HCT116 (cell line): ENCODE measurements around the gene IYD.

Source experiments
- ATF3 ChIP-seq: IDR thresholded peaks from 2 replicates; pipeline ENCODE4 v1.6.1; 2012
- CEBPB ChIP-seq: IDR thresholded peaks from 2 replicates; pipeline ENCODE4 v1.6.1; 2012; ENCODE audit warnings: low read depth
- CTCF ChIP-seq, 3 experiments: fragments of 200-600 bp in 1 of 3; sonication (generic) in 1 of 3; IDR thresholded peaks in 2 of 3; conservative IDR thresholded peaks in 1 of 3; 2 replicates each; pipeline ENCODE4 v1.5.1; 2012 to 2017; ENCODE audit warnings: low read depth in 2 of 3, low read length in 2 of 3, antibody characterized with exemption in 1 of 3, borderline replicate concordance in 1 of 3, control low read depth in 1 of 3, mild to moderate bottlenecking in 1 of 3, mixed read lengths in 1 of 3, mixed run types in 1 of 3, moderate library complexity in 1 of 3; ENCODE audit not compliant: insufficient read depth in 1 of 3
- ELF1 ChIP-seq: IDR thresholded peaks from 2 replicates; pipeline ENCODE4 v1.6.1; 2012; ENCODE audit warnings: low read depth, borderline replicate concordance
- EZH2 ChIP-seq: fragments of 200-600 bp; sonication (generic); IDR thresholded peaks from 2 replicates; pipeline ENCODE4 v1.6.1; 2017; ENCODE audit warnings: antibody characterized with exemption, mixed run types
- POLR2A ChIP-seq: IDR thresholded peaks from 2 replicates; pipeline ENCODE4 v1.7.0; 2011; ENCODE audit warnings: borderline replicate concordance; ENCODE audit not compliant: insufficient read depth, insufficient read length; ENCODE audit errors: extremely low read depth
- POLR2AphosphoS5 ChIP-seq: IDR thresholded peaks from 2 replicates; pipeline ENCODE4 v1.6.1; 2011; ENCODE audit warnings: mild to moderate bottlenecking, low read depth, low read length, moderate library complexity
- REST ChIP-seq: IDR thresholded peaks from 2 replicates; pipeline ENCODE4 v1.6.1; 2012; ENCODE audit warnings: low read depth
- TCF7L2 ChIP-seq: IDR thresholded peaks from 2 replicates; pipeline ENCODE4 v1.7.0; 2011; ENCODE audit warnings: borderline replicate concordance, inconsistent platforms; ENCODE audit not compliant: insufficient read depth, insufficient read length; ENCODE audit errors: extremely low read depth
- ZBTB33 ChIP-seq: IDR thresholded peaks from 2 replicates; pipeline ENCODE4 v1.6.1; 2011; ENCODE audit warnings: mild to moderate bottlenecking, low read length, moderate library complexity; ENCODE audit not compliant: insufficient replicate concordance; ENCODE audit errors: extremely low read depth
- ZNF274 ChIP-seq: fragments of 200-500 bp; sonication (Bioruptor generic); IDR thresholded peaks from 2 replicates; pipeline ENCODE4 v1.6.1; 2014; ENCODE audit warnings: mild to moderate bottlenecking, low read depth, low read length, inconsistent platforms

- TF ChIP-seq POLR2A (no peak), CTCF (IDR thresholded peaks at IDR 0.05 in 2 of 3, conservative IDR thresholded peaks at IDR 0.05 in 1 of 3; ENCODE audit: borderline replicate concordance in 1 of 3, insufficient read depth in 1 of 3, low read depth in 2 of 3, low read length in 2 of 3) (no peak), POLR2AphosphoS5 (no peak), CEBPB (no peak), ATF3 (no peak), EZH2 (no peak), ZNF274 (no peak), ZBTB33 (no peak), ELF1 (no peak), REST (no peak), TCF7L2 (no peak)
These were observed 83.8 kb downstream of the IYD start for GRCh38 chr6:150452428-150453243.
